GM12878 (cell line): ENCODE measurements around the gene TMEM175. TPM values are rescaled to one million over a fixed set of nuclear protein-coding genes. Genes with fewer than 3 reads are reported as not detected.
A peak's percentile ranks its signal among the peaks of the same experiment; 100 is the strongest.

Experiments used
- ATF7 ChIP-seq: fragments of 450-650 bp; IDR thresholded peaks from 2 replicates; pipeline ENCODE4 v1.6.1; 2016; ENCODE audit warnings: low read depth, mild to moderate bottlenecking
- CREM ChIP-seq: IDR thresholded peaks from 2 replicates; pipeline ENCODE4 v1.6.1; 2014; ENCODE audit warnings: antibody characterized with exemption, low read depth
- EP300 ChIP-seq, 2 experiments: fragments of 150-350 bp in 1 of 2; IDR thresholded peaks; 2 replicates each; pipeline ENCODE4 v1.6.1; 2011 to 2012; ENCODE audit warnings: low read depth in 2 of 2, low read length in 2 of 2, borderline replicate concordance in 1 of 2, improper control_type of control experiment in 1 of 2, inconsistent platforms in 1 of 2; ENCODE audit not compliant: control insufficient read depth in 1 of 2
- FOS ChIP-seq: IDR thresholded peaks from 3 replicates; pipeline ENCODE4 v1.6.1; 2011; ENCODE audit warnings: borderline replicate concordance; ENCODE audit not compliant: insufficient read length; ENCODE audit errors: extremely low read depth
- MYC ChIP-seq: IDR thresholded peaks from 2 replicates; pipeline ENCODE4 v1.6.1; 2011; ENCODE audit warnings: mild to moderate bottlenecking, low read length, moderate library complexity, inconsistent platforms; ENCODE audit not compliant: insufficient read depth, insufficient replicate concordance, insufficient read length, severe bottlenecking
- NFIC ChIP-seq: IDR thresholded peaks from 2 replicates; pipeline ENCODE4 v1.6.1; 2012; ENCODE audit warnings: low read depth, mild to moderate bottlenecking, inconsistent platforms, low read length, moderate library complexity
- NR2C2 ChIP-seq: IDR thresholded peaks from 2 replicates; pipeline ENCODE4 v1.6.1; 2011; ENCODE audit warnings: borderline replicate concordance, low read depth; ENCODE audit not compliant: control insufficient read depth, insufficient read length
- NRF1 ChIP-seq: conservative IDR thresholded peaks from 2 replicates; pipeline ENCODE4 v1.6.1; 2011; ENCODE audit warnings: mild to moderate bottlenecking, low read depth, low read length, improper control_type of control experiment
- RB1 ChIP-seq: fragments of 450-650 bp; formaldehyde crosslinking; IDR thresholded peaks from 2 replicates; pipeline ENCODE4 v1.6.1; 2017; ENCODE audit warnings: mild to moderate bottlenecking, borderline replicate concordance
- RFX5 ChIP-seq: IDR thresholded peaks from 2 replicates; pipeline ENCODE4 v1.6.1; 2011; ENCODE audit warnings: low read depth, low read length, improper control_type of control experiment
- SMARCA5 ChIP-seq: fragments of 450-650 bp; IDR thresholded peaks from 2 replicates; pipeline ENCODE4 v1.6.1; 2017; ENCODE audit warnings: mild to moderate bottlenecking
- SREBF1 ChIP-seq: IDR thresholded peaks from 2 replicates; pipeline ENCODE4 v1.6.1; 2012; ENCODE audit warnings: mild to moderate bottlenecking, low read length
- YBX1 ChIP-seq: fragments of 450-650 bp; IDR thresholded peaks from 2 replicates; pipeline ENCODE4 v1.6.1; 2016; ENCODE audit warnings: antibody characterized with exemption
- polyA plus RNA-seq, 11 experiments: library from polyadenylated mRNA; depleted of rRNA in 4 of 11; unstranded in 6 of 11; stranded (reverse) in 5 of 11; fragments of >200 nt; fragmentation: Nextera tagmentation in 4 of 11; fragmentation: Illumina TruSeq in 1 of 11; extraction: Ambion mirVana in 4 of 11; extraction: Trizol in 1 of 11; gene quantifications; 1 replicate in 1 of 11; 2 replicates in 10 of 11; pipeline versions ENCODE4 v1.2.1 to v1.2.3, GENCODE V29; 2011 to 2016; ENCODE audit warnings: inconsistent platforms in 2 of 11, missing spikeins in 2 of 11, low read depth in 1 of 11
- total RNA-seq, 4 experiments: library from RNA; depleted of rRNA in 3 of 4; stranded (reverse); fragments of >200 nt in 3 of 4; fragmentation: Illumina TruSeq in 1 of 4; extraction: Trizol in 1 of 4; gene quantifications; 2 replicates each; pipeline versions ENCODE4 v1.2.1 to v1.2.3, GENCODE V29; 2013 to 2021
- TF ChIP-seq, protein P1 (sequence below): fragments of 450-650 bp; IDR thresholded peaks from 2 replicates; pipeline ENCODE4 v1.6.1; 2017; ENCODE audit warnings: mild to moderate bottlenecking, low read depth, inconsistent platforms; ENCODE audit not compliant: poor library complexity, severe bottlenecking
- TF ChIP-seq, protein P2 (sequence below): IDR thresholded peaks from 2 replicates; pipeline ENCODE4 v1.6.1; 2011; ENCODE audit warnings: borderline replicate concordance, low read depth, mild to moderate bottlenecking, moderate library complexity, mixed read lengths, low read length; ENCODE audit not compliant: insufficient read depth; ENCODE audit errors: extremely low read length
- TF ChIP-seq, protein P3 (sequence below), 3 experiments: IDR thresholded peaks in 2 of 3; conservative IDR thresholded peaks in 1 of 3; 2 replicates each; pipeline ENCODE4 v1.5.1; 2011; ENCODE audit warnings: low read depth in 3 of 3, low read length in 3 of 3, mild to moderate bottlenecking in 3 of 3, control low read depth in 2 of 3, moderate library complexity in 2 of 3, inconsistent platforms in 1 of 3, mixed read lengths in 1 of 3; ENCODE audit not compliant: control insufficient read depth in 2 of 3, insufficient read depth in 1 of 3; ENCODE audit errors: extremely low read depth in 1 of 3
- TF ChIP-seq, protein P4 (sequence below): IDR thresholded peaks from 2 replicates; pipeline ENCODE4 v1.6.1; 2012; ENCODE audit warnings: mild to moderate bottlenecking, low read depth, low read length
- TF ChIP-seq, protein P5 (sequence below): fragments of 150-350 bp; IDR thresholded peaks from 2 replicates; pipeline ENCODE4 v1.6.1; 2014; ENCODE audit warnings: mild to moderate bottlenecking, low read depth, low read length

Gene TMEM175
- total and polyA plus RNA-seq, 10 of the 15 experiments (the other 5 are each of a cell fraction or from before 2014, with no cell fraction given): 0.11 to 39.5 (median 22.3) TPM

DNA sequence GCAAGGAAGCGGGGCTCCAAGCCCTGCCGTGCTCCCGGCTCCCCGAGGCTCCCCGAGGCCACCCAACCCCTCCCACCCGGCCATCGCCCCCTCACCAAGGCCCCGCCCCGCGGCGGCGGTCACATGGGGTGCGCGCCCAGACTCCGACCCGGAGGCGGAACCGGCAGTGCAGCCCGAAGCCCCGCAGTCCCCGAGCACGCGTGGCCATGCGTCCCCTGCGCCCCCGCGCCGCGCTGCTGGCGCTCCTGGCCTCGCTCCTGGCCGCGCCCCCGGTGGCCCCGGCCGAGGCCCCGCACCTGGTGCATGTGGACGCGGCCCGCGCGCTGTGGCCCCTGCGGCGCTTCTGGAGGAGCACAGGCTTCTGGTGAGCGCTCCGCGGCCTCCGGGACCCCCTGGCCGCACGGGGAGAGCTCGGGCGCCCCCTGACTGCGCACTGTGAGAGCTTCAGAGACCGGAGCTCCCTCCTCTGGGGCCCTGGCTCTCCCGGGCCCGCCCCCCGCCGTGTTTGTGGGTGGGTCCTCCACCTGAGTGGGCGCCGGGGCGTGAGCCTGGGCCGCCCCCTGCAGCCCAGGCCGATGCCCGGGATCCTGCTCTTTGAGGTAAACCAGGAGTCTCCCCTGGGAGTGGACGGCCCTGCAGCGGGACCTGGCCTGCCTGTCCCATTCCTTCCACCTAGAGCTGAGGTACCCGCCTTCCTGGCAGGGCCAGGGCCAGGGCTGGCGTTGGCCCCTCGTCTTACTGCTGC, 54.8 kb downstream of the TMEM175 start, which contains the start of gene IDUA (continued):
- TF ChIP-seq, protein P1, sequence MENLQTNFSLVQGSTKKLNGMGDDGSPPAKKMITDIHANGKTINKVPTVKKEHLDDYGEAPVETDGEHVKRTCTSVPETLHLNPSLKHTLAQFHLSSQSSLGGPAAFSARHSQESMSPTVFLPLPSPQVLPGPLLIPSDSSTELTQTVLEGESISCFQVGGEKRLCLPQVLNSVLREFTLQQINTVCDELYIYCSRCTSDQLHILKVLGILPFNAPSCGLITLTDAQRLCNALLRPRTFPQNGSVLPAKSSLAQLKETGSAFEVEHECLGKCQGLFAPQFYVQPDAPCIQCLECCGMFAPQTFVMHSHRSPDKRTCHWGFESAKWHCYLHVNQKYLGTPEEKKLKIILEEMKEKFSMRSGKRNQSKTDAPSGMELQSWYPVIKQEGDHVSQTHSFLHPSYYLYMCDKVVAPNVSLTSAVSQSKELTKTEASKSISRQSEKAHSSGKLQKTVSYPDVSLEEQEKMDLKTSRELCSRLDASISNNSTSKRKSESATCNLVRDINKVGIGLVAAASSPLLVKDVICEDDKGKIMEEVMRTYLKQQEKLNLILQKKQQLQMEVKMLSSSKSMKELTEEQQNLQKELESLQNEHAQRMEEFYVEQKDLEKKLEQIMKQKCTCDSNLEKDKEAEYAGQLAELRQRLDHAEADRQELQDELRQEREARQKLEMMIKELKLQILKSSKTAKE: no peak
- TF ChIP-seq CREM (no peak), SREBF1 (no peak), RB1 (peak; percentile 84; the same call in 1 of the 2 replicates), NR2C2 (no peak), RFX5 (no peak), ATF7 (no peak), NFIC (no peak), MYC (peak; percentile 60), FOS (no peak), YBX1 (no peak), SMARCA5 (peak; percentile 89), NRF1 (no peak), EP300 (IDR thresholded peaks at IDR 0.05; ENCODE audit: borderline replicate concordance in 1 of 2, control insufficient read depth in 1 of 2, low read depth in 2 of 2, low read length in 2 of 2) (0 out of 4 replicates have a peak, but pooled peaks of 1 of the 2 experiments have one; percentile 7)
- TF ChIP-seq, protein P2, sequence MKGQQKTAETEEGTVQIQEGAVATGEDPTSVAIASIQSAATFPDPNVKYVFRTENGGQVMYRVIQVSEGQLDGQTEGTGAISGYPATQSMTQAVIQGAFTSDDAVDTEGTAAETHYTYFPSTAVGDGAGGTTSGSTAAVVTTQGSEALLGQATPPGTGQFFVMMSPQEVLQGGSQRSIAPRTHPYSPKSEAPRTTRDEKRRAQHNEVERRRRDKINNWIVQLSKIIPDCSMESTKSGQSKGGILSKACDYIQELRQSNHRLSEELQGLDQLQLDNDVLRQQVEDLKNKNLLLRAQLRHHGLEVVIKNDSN: peak; percentile 86
- TF ChIP-seq, protein P3, sequence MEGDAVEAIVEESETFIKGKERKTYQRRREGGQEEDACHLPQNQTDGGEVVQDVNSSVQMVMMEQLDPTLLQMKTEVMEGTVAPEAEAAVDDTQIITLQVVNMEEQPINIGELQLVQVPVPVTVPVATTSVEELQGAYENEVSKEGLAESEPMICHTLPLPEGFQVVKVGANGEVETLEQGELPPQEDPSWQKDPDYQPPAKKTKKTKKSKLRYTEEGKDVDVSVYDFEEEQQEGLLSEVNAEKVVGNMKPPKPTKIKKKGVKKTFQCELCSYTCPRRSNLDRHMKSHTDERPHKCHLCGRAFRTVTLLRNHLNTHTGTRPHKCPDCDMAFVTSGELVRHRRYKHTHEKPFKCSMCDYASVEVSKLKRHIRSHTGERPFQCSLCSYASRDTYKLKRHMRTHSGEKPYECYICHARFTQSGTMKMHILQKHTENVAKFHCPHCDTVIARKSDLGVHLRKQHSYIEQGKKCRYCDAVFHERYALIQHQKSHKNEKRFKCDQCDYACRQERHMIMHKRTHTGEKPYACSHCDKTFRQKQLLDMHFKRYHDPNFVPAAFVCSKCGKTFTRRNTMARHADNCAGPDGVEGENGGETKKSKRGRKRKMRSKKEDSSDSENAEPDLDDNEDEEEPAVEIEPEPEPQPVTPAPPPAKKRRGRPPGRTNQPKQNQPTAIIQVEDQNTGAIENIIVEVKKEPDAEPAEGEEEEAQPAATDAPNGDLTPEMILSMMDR (IDR thresholded peaks at IDR 0.05 in 2 of 3, conservative IDR thresholded peaks at IDR 0.05 in 1 of 3; ENCODE audit: control insufficient read depth in 2 of 3, extremely low read depth in 1 of 3, insufficient read depth in 1 of 3, low read depth in 3 of 3, low read length in 3 of 3): peak; percentile 58 to 79 (median 69)
- TF ChIP-seq, protein P4, sequence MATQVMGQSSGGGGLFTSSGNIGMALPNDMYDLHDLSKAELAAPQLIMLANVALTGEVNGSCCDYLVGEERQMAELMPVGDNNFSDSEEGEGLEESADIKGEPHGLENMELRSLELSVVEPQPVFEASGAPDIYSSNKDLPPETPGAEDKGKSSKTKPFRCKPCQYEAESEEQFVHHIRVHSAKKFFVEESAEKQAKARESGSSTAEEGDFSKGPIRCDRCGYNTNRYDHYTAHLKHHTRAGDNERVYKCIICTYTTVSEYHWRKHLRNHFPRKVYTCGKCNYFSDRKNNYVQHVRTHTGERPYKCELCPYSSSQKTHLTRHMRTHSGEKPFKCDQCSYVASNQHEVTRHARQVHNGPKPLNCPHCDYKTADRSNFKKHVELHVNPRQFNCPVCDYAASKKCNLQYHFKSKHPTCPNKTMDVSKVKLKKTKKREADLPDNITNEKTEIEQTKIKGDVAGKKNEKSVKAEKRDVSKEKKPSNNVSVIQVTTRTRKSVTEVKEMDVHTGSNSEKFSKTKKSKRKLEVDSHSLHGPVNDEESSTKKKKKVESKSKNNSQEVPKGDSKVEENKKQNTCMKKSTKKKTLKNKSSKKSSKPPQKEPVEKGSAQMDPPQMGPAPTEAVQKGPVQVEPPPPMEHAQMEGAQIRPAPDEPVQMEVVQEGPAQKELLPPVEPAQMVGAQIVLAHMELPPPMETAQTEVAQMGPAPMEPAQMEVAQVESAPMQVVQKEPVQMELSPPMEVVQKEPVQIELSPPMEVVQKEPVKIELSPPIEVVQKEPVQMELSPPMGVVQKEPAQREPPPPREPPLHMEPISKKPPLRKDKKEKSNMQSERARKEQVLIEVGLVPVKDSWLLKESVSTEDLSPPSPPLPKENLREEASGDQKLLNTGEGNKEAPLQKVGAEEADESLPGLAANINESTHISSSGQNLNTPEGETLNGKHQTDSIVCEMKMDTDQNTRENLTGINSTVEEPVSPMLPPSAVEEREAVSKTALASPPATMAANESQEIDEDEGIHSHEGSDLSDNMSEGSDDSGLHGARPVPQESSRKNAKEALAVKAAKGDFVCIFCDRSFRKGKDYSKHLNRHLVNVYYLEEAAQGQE: no peak
- TF ChIP-seq, protein P5, sequence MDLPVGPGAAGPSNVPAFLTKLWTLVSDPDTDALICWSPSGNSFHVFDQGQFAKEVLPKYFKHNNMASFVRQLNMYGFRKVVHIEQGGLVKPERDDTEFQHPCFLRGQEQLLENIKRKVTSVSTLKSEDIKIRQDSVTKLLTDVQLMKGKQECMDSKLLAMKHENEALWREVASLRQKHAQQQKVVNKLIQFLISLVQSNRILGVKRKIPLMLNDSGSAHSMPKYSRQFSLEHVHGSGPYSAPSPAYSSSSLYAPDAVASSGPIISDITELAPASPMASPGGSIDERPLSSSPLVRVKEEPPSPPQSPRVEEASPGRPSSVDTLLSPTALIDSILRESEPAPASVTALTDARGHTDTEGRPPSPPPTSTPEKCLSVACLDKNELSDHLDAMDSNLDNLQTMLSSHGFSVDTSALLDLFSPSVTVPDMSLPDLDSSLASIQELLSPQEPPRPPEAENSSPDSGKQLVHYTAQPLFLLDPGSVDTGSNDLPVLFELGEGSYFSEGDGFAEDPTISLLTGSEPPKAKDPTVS: no peak
